K562 (cell line): ENCODE data around the gene DTX2. TPM values are rescaled to one million over a fixed set of nuclear protein-coding genes. Genes with fewer than 3 reads are reported as not detected.
"Not testable (repeated sequence)": the region's sequence is repeated elsewhere in the genome, so short reads cannot be mapped to it uniquely, and the experiment has no call there.

ENCODE experiments used
- ATAC-seq: fragments of 200-7000 bp; cut with Tn5 transposase; 3 replicates; pipeline ENCODE4 v1.9.1; 2020; ENCODE audit warnings: moderate library complexity
- BruUV-seq: library from RNA; stranded (reverse); fragments of 400-500 nt; replicated peaks from 2 replicates; lab custom pipeline; 2021; lab: Mats Ljungman, UMichigan
- CTCF ChIA-PET: fragments of 300-600 bp; formaldehyde crosslinking; extraction: SDS; loops from one replicate; lab custom pipeline; 2021; ENCODE audit warnings: low intra/inter-chr PET ratio; lab: Yijun Ruan, JAX
- POLR2A ChIA-PET: fragments of 300-600, 350-650 bp; sonication (Branson Sonifier 250); formaldehyde crosslinking; extraction: SDS; loops from one replicate; lab custom pipeline; 2021; ENCODE audit warnings: antibody characterized with exemption, inconsistent platforms; lab: Yijun Ruan, JAX
- DNase-seq, 4 experiments: peaks; one replicate each; pipeline versions ENCODE4 v3.0.0 to v3.0.0-alpha.2; 2011 to 2018; ENCODE audit warnings: low spot score in 3 of 4, mixed read lengths in 3 of 4; ENCODE audit errors: extremely low read depth in 1 of 4
- FAIRE-seq: peaks from 2 replicates; lab custom pipeline; 2011; peaks lifted over from hg19 to GRCh38; lab: Jason Lieb, UNC
- H2AFZ ChIP-seq: 2 replicates; pipeline ENCODE4 v1.6.0; 2011; ENCODE audit warnings: low read depth, low read length, control low read depth, inconsistent platforms
- H3K27ac ChIP-seq: fragments of 200-600 bp; 3 replicates; pipeline ENCODE4 v1.8.0; 2011; ENCODE audit warnings: low read depth, mild to moderate bottlenecking, control low read depth, inconsistent platforms, low read length, moderate library complexity, mixed read lengths; ENCODE audit errors: extremely low read depth
- H3K27me3 ChIP-seq, 2 experiments: fragments of 300-600 bp in 1 of 2; 2 replicates in 1 of 2; 3 replicates in 1 of 2; pipeline versions ENCODE4 v1.6.0 to v1.8.0; 2011; ENCODE audit warnings: inconsistent platforms in 2 of 2, low read length in 2 of 2, mild to moderate bottlenecking in 1 of 2, mixed read lengths in 1 of 2, moderate library complexity in 1 of 2; ENCODE audit not compliant: control insufficient read depth in 2 of 2, insufficient read depth in 2 of 2
- H3K36me3 ChIP-seq: fragments of 300-600 bp; 3 replicates; pipeline ENCODE4 v1.8.0; 2011; ENCODE audit warnings: mild to moderate bottlenecking, low read length, inconsistent platforms; ENCODE audit not compliant: control insufficient read depth, insufficient read depth
- H3K4me1 ChIP-seq, 2 experiments: fragments of 200-600 bp in 1 of 2; replicated peaks in 1 of 2; 2 replicates in 1 of 2; 3 replicates in 1 of 2; pipeline versions ENCODE4 v1.5.1 to v1.8.0; 2011; ENCODE audit warnings: inconsistent platforms in 2 of 2, low read length in 2 of 2, mild to moderate bottlenecking in 1 of 2, mixed read lengths in 1 of 2, moderate library complexity in 1 of 2; ENCODE audit not compliant: control insufficient read depth in 2 of 2, insufficient read depth in 2 of 2
- H3K4me2 ChIP-seq: 2 replicates; pipeline ENCODE4 v1.6.1; 2011; ENCODE audit warnings: low read length, control low read depth, inconsistent platforms, mixed read lengths; ENCODE audit not compliant: insufficient read depth
- H3K4me3 ChIP-seq: fragments of 200-600 bp; sonication (generic), shearing (Covaris generic); 2 replicates; pipeline ENCODE4 v1.5.1; 2016; ENCODE audit warnings: control low read depth, inconsistent platforms
- H3K79me2 ChIP-seq: fragments of 200-600 bp; 3 replicates; pipeline ENCODE4 v1.8.0; 2011; ENCODE audit warnings: low read length, inconsistent platforms; ENCODE audit not compliant: control insufficient read depth, insufficient read depth
- H3K9ac ChIP-seq, 2 experiments: 2 replicates each; pipeline versions ENCODE4 v1.6.0 to v1.6.1; 2011; ENCODE audit warnings: low read depth in 2 of 2, low read length in 2 of 2, control low read depth in 1 of 2, inconsistent platforms in 1 of 2, mild to moderate bottlenecking in 1 of 2, mixed read lengths in 1 of 2; ENCODE audit not compliant: insufficient read depth in 1 of 2
- H3K9me1 ChIP-seq: one replicate; pipeline ENCODE4 v1.6.0; 2011; ENCODE audit warnings: inconsistent platforms, mild to moderate bottlenecking, low read length, moderate library complexity; ENCODE audit not compliant: control insufficient read depth, insufficient read depth
- H3K9me3 ChIP-seq: replicated peaks from 2 replicates; pipeline ENCODE4 v1.5.1; 2011; ENCODE audit warnings: low read depth, low read length, inconsistent platforms; ENCODE audit not compliant: control insufficient read depth, insufficient read depth
- H4K20me1 ChIP-seq: replicated peaks from 2 replicates; pipeline ENCODE4 v1.6.1; 2011; ENCODE audit warnings: low read length, inconsistent platforms, mixed read lengths; ENCODE audit not compliant: control insufficient read depth, insufficient read depth
- WGBS: fragments of 100-300 bp; shearing (Covaris generic); methylation state at CpG from one replicate; pipeline ENCODE4 v1.1.6; 2016; ENCODE audit warnings: low coverage, mixed read lengths; ENCODE audit not compliant: insufficient coverage; ENCODE audit errors: missing lambda C conversion rate; 5-methylcytosine and 5-hydroxymethylcytosine counted together
- in situ Hi-C: fragments of 300-500 bp; cut with MboI; formaldehyde crosslinking; loops from 4 replicates; pipeline ENCODE4 v1.15.0; 2018; ENCODE audit warnings: inconsistent platforms, mixed read lengths
- intact Hi-C: fragments of 100-400 bp; cut with micrococcal nuclease; formaldehyde crosslinking; loops from 2 replicates; pipeline ENCODE4 v1.14.2; 2022
- polyA plus RNA-seq, 8 experiments: library from polyadenylated mRNA; depleted of rRNA in 4 of 8; stranded (reverse) in 5 of 8; unstranded in 3 of 8; fragments of >200 nt; fragmentation: Nextera tagmentation in 2 of 8; fragmentation: Illumina TruSeq in 1 of 8; extraction: Ambion mirVana in 2 of 8; extraction: Trizol in 1 of 8; gene quantifications; 2 replicates each; pipeline versions ENCODE4 v1.2.1 to v1.2.3, GENCODE V29; 2011 to 2014; ENCODE audit warnings: inconsistent platforms in 1 of 8, missing spikeins in 1 of 8
- total RNA-seq, 7 experiments: library from RNA; depleted of rRNA in 6 of 7; stranded (reverse); fragments of >200 nt in 6 of 7; fragmentation: Illumina TruSeq in 2 of 7; extraction: Trizol in 2 of 7; gene quantifications; 2 replicates each; pipeline versions ENCODE4 v1.2.1 to v1.2.3, GENCODE V29; 2011 to 2021; ENCODE audit warnings: low replicate concordance in 1 of 7

The DTX2 gene
- total and polyA plus RNA-seq, 9 of the 15 experiments (the other 6 are each of a cell fraction or from before 2014, with no cell fraction given) = 0.20 to 31.5 (median 9.8) TPM

DNA sequence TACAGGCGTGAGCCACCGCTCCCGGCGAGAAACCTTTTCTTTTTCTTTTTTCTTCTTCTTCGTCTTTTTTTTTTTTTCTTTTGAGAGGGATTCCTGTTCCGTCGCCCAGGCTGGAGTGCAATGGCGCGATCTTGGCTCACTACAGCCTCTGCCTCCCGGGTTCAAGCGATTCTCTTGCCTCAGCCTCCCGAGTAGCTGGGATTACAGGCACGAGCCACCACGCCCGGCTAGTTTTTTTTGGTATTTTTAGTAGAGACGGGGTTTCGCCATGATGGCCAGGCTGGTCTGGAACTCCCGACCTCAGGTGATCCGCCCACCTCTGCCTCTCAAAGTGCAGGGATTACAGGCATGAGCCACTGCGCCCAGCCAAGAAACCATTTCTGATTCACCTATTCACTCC, 742 bp upstream of the DTX2 start:
- H3K4me3 ChIP-seq, H3K36me3 ChIP-seq, ATAC-seq, in situ Hi-C loops, DNase-seq, H3K4me2 ChIP-seq, H3K27ac ChIP-seq, H3K4me1 ChIP-seq, intact Hi-C loops, H2AFZ ChIP-seq, CTCF ChIA-PET, H3K9me3 ChIP-seq, H3K27me3 ChIP-seq, H3K9ac ChIP-seq, H4K20me1 ChIP-seq, H3K79me2 ChIP-seq, FAIRE-seq, BruUV-seq, H3K9me1 ChIP-seq: not testable (repeated sequence)
- POLR2A ChIA-PET = interaction anchor here (0.7 kb wide), 1 partner anchor 37 kb away, joined by 4 read pairs; no protein-coding TSS in a partner anchor
- WGBS = 28% methylated on average over 9 of the region's 20 CpGs

DNA sequence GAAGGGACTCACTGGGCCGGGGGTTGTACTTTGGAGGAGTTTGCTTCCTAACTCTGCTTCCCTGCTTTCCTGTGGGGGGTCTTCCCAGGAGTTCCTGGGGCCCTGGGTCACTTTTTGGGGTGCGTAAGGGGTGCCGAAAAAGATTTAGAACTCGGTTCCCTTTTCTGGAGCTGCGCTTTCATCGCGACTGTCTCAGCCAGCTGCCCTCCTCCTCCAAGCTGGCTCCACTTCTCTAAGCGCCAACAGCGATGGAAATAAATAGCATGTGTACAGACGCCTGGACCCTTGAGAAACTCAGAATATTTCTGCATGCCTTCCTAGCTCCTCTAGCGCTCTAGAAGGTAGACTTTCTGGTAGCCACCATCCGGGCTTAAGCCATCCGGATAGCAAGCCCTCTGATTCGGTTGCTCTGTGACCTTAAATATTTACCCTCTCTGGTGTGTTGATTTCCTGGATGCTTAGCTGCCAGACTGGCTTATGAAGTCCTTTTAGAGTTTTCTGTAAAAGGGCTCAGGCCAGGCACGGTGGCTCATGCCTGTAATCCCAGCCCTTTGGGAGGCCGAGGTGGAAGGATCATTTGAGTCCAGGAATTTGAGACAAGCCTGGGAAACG, 868 bp downstream of the DTX2 start:
- H3K27ac ChIP-seq, DNase-seq, POLR2A ChIA-PET, H3K4me3 ChIP-seq, H3K4me1 ChIP-seq, CTCF ChIA-PET, H3K9ac ChIP-seq, H3K4me2 ChIP-seq, intact Hi-C loops, H3K27me3 ChIP-seq, H3K9me1 ChIP-seq, H3K9me3 ChIP-seq, H2AFZ ChIP-seq, H3K36me3 ChIP-seq, H4K20me1 ChIP-seq, in situ Hi-C loops, H3K79me2 ChIP-seq: not testable (repeated sequence)
- FAIRE-seq (peak; percentile 40), ATAC-seq (peak; percentile 20)
- no CpG with 5 or more reads among the region's 17 CpGs for WGBS
- TSS peak; percentile 67 for BruUV-seq

DNA sequence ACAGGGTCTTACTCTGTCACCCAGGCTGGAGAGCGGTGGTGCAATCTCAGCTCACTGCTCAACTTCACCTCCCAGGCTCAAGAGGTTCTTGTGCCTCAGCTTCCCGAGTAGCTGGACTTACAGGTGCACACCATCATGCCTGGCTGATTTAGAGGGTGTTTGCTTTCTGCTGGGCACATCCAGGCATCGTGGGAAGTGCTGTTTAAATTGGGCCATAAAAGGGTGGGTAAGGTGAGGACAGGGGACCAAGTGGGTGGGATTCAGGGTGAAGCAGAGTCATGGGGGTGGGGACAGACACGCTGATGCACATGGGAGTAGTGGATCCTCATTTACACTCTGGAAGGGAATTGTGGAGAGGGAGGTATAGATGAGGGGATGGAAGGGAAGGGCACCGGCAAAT, 3.5 kb downstream of the DTX2 start:
- H3K4me1 ChIP-seq, H4K20me1 ChIP-seq, FAIRE-seq, H3K27ac ChIP-seq, H3K4me2 ChIP-seq, H3K36me3 ChIP-seq, H3K79me2 ChIP-seq, CTCF ChIA-PET, DNase-seq, ATAC-seq, BruUV-seq, H3K9me1 ChIP-seq, H2AFZ ChIP-seq, POLR2A ChIA-PET, intact Hi-C loops, H3K27me3 ChIP-seq, H3K9ac ChIP-seq, H3K9me3 ChIP-seq, in situ Hi-C loops, H3K4me3 ChIP-seq: not testable (repeated sequence)
- 66% methylated on average over 4 of the region's 5 CpGs for whole genome bisulfite sequencing

DNA sequence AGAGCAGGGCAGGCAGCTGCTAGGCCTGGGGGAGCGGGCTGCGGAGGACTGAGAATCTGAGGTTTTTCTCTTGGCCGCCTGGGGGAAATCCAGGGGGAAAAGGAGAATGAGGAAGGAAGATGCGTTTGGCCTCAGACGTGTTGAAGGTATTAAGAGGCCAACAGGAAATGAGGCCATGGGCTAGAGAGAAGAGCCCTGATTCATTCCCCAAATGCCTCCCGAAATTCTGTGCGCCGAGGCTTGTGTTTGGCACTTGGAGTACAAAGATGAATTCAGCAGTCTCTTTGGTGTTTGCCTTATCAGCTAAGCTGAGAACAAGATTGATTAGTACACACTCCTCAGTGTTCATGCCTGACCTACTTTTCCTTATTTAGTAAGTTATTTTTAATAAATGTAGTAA, 4.4 kb downstream of the DTX2 start:
- H4K20me1 ChIP-seq, ATAC-seq, intact Hi-C loops, H3K27me3 ChIP-seq, POLR2A ChIA-PET, H3K36me3 ChIP-seq, CTCF ChIA-PET, H3K4me2 ChIP-seq, H3K79me2 ChIP-seq, H2AFZ ChIP-seq, H3K4me1 ChIP-seq, H3K9me1 ChIP-seq, BruUV-seq, H3K9ac ChIP-seq, H3K9me3 ChIP-seq, in situ Hi-C loops, H3K4me3 ChIP-seq, FAIRE-seq, H3K27ac ChIP-seq, DNase-seq: not testable (repeated sequence)
- no CpG with 5 or more reads among the region's 8 CpGs for WGBS
